Panc1 (cell line): ENCODE results near the gene ZFP90. TPM values are rescaled to one million over a fixed set of nuclear protein-coding genes. Genes with fewer than 3 reads are reported as not detected.

Experiments used
- ATAC-seq: fragments of 200-7000 bp; cut with Tn5 transposase; 2 replicates; pipeline ENCODE4 v1.9.1; 2020; ENCODE audit warnings: mild to moderate bottlenecking, moderate library complexity
- BruUV-seq: library from RNA; stranded (reverse); fragments of 400-500 nt; replicated peaks from 2 replicates; lab custom pipeline; 2021; lab: Mats Ljungman, UMichigan
- CTCF ChIA-PET: fragments of 300-600 bp; sonication (Branson Sonifier 250); formaldehyde crosslinking; loops from one replicate; lab custom pipeline; 2022; ENCODE audit warnings: antibody characterized with exemption; lab: Charles Lee
- POLR2A ChIA-PET: fragments of 300-600 bp; sonication (Branson Sonifier 250); formaldehyde crosslinking; loops from one replicate; lab custom pipeline; 2022; ENCODE audit warnings: antibody characterized with exemption; lab: Charles Lee
- DNase-seq: peaks from one replicate; pipeline ENCODE4 v3.0.0-alpha.2; 2010; ENCODE audit warnings: low read depth, low spot score
- H3K27ac ChIP-seq: 2 replicates; pipeline ENCODE4 v1.5.1; 2011; ENCODE audit warnings: mild to moderate bottlenecking, low read length, inconsistent platforms
- H3K27me3 ChIP-seq: fragments of 200-500 bp; sonication (Bioruptor generic); 2 replicates; pipeline ENCODE4 v1.6.0; 2014; ENCODE audit warnings: low read length, inconsistent platforms; ENCODE audit not compliant: control insufficient read depth, insufficient read depth
- H3K36me3 ChIP-seq: fragments of 200-500 bp; sonication (Bioruptor generic); 2 replicates; pipeline ENCODE4 v1.5.1; 2014; ENCODE audit warnings: inconsistent platforms, mild to moderate bottlenecking, low read length, moderate library complexity; ENCODE audit not compliant: control insufficient read depth, insufficient read depth
- H3K4me1 ChIP-seq: 2 replicates; pipeline ENCODE4 v1.5.1; 2011; ENCODE audit warnings: inconsistent platforms, mild to moderate bottlenecking, low read length, moderate library complexity; ENCODE audit not compliant: control insufficient read depth, insufficient read depth
- H3K4me3 ChIP-seq, 2 experiments: 2 replicates each; pipeline ENCODE4 v1.5.1; 2011 to 2012; ENCODE audit warnings: low read depth in 2 of 2, low read length in 2 of 2, mild to moderate bottlenecking in 2 of 2, inconsistent platforms in 1 of 2, moderate library complexity in 1 of 2
- H3K9me3 ChIP-seq: fragments of 200-500 bp; sonication (Bioruptor generic); 2 replicates; pipeline ENCODE4 v1.5.1; 2014; ENCODE audit warnings: low read depth, mild to moderate bottlenecking, inconsistent platforms, low read length, moderate library complexity; ENCODE audit not compliant: control insufficient read depth, insufficient read depth
- CTCF ChIP-seq: fragments of 450-650 bp; IDR thresholded peaks from 2 replicates; pipeline ENCODE4 v1.5.1; 2017; ENCODE audit warnings: mild to moderate bottlenecking
- POLR2AphosphoS5 ChIP-seq: IDR thresholded peaks from 2 replicates; pipeline ENCODE4 v1.6.1; 2012; ENCODE audit warnings: mild to moderate bottlenecking, low read depth, low read length, moderate library complexity
- REST ChIP-seq, 2 experiments: IDR thresholded peaks; 2 replicates each; pipeline ENCODE4 v1.6.1; 2011 to 2012; ENCODE audit warnings: low read depth in 2 of 2, control low read depth in 1 of 2, low read length in 1 of 2, mild to moderate bottlenecking in 1 of 2, moderate library complexity in 1 of 2; ENCODE audit not compliant: insufficient read depth in 1 of 2
- SIN3A ChIP-seq: IDR thresholded peaks from 2 replicates; pipeline ENCODE4 v1.6.1; 2012; ENCODE audit warnings: low read depth, mild to moderate bottlenecking, low read length, moderate library complexity, borderline replicate concordance; ENCODE audit not compliant: insufficient read depth
- TCF7L2 ChIP-seq: IDR thresholded peaks from 2 replicates; pipeline ENCODE4 v1.6.1; 2011; ENCODE audit warnings: mild to moderate bottlenecking, low read depth, low read length, inconsistent platforms
- in situ Hi-C: cut with HindIII; loops from 2 replicates; pipeline ENCODE4 v1.10.0; 2016; ENCODE audit warnings: low sequenced_read_pairs, low pct_unique_long_range_greater_than_20kb
- intact Hi-C: fragments of 100-400 bp; cut with micrococcal nuclease; formaldehyde crosslinking; loops from one replicate; pipeline ENCODE4 v1.10.0; 2022; ENCODE audit not compliant: unreplicated experiment
- total RNA-seq: library from RNA; stranded (reverse); gene quantifications from one replicate; pipeline ENCODE4 v1.2.1, GENCODE V29; 2021; ENCODE audit not compliant: unreplicated experiment

Gene ZFP90
- total RNA-seq, 1 experiment from 2014 or later: 16.8 TPM

GRCh38 chr16:68512742-68513141, 26.3 kb upstream of the ZFP90 start:
- Histone ChIP-seq H3K9me3 (no peaks in the 10 kb centered on the region), H3K4me3 (no peak overlapping the region), H3K27me3 (no peaks in the 10 kb centered on the region), H3K4me1 (no peaks in the 10 kb centered on the region), H3K27ac (no peak overlapping the region), H3K36me3 (no peaks in the 10 kb centered on the region)
- DNase-seq (no peak), ATAC-seq (no peak)
- CTCF ChIA-PET: no interaction called here
- POLR2A ChIA-PET: no interaction called here
- no TSS peak for BruUV-seq
- in situ Hi-C loops: no loop called here
- intact Hi-C loops: no loop called here
- TF ChIP-seq SIN3A (no peak), POLR2AphosphoS5 (no peak), CTCF (no peak), REST (IDR thresholded peaks at IDR 0.05; ENCODE audit: insufficient read depth in 1 of 2, low read depth in 2 of 2, low read length in 1 of 2) (no peak), TCF7L2 (no peak)

- H3K36me3 ChIP-seq: no peaks in the 10 kb centered on the region
- intact Hi-C loops: no loop called here
- ATAC-seq (no peak), DNase-seq (no peak)
- H3K4me3 ChIP-seq: no peak overlapping the region
- H3K27me3 ChIP-seq: no peaks in the 10 kb centered on the region
- in situ Hi-C loops: no loop called here
- CTCF ChIA-PET: no interaction called here
- H3K27ac ChIP-seq: no peak overlapping the region
- TF ChIP-seq TCF7L2 (no peak), REST (IDR thresholded peaks at IDR 0.05; ENCODE audit: insufficient read depth in 1 of 2, low read depth in 2 of 2, low read length in 1 of 2) (no peak), POLR2AphosphoS5 (no peak), CTCF (no peak)
- H3K4me1 ChIP-seq: no peaks in the 10 kb centered on the region
- BruUV-seq: no TSS peak
- no peaks in the 10 kb centered on the region for H3K9me3 ChIP-seq
- POLR2A ChIA-PET: interaction anchor here (0.7 kb wide), 1 partner anchor 72 kb away, joined by 3 read pairs; no protein-coding TSS in a partner anchor
Observed at GRCh38 chr16:68514511-68514910, 24.6 kb upstream of the ZFP90 start.
